ENCODE measurements around the gene LRBA.

The LRBA gene

DNA sequence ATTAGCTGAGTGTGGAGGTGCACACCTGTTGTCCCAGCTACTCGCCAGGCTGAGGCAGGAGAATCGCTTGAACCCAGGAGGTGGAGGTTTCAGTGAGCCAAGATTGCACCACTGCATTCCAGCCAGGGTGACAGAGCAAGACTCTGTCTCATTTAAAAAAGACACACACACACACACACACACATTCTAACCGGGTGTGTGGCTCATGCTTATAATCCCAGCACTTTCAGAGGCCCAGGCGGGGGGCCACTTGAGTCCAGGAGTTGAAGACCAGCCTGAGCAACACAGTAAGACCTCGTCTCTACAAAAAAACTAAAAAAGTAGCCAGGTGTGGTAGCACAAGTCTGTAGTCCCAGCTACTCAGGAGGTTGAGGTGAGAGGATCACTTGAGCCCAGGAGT, 152.3 kb downstream of the LRBA start:
- Histone ChIP-seq H3K9me3 (ENCODE audit: control insufficient read depth in 2 of 2, low read length in 2 of 2) (no peaks in the 10 kb centered on the region), H3K27me3 (ENCODE audit: control insufficient read depth in 2 of 2, insufficient read depth in 2 of 2, low read length in 2 of 2) (no peaks in the 10 kb centered on the region), H3K27ac (ENCODE audit: low read depth in 2 of 2, low read length in 2 of 2) (no peak overlapping the region), H3K4me1 (ENCODE audit: control insufficient read depth in 2 of 2, insufficient read depth in 2 of 2, low read length in 2 of 2) (no peaks in the 10 kb centered on the region), H3K9ac (ENCODE audit: low read depth in 1 of 2, low read length in 2 of 2) (no peak overlapping the region), H3K36me3 (ENCODE audit: control insufficient read depth in 2 of 2, insufficient read depth in 2 of 2, low read length in 2 of 2) (no peaks in the 10 kb centered on the region), H3K4me3 (ENCODE audit: low read length in 2 of 2) (no peak overlapping the region)

DNA sequence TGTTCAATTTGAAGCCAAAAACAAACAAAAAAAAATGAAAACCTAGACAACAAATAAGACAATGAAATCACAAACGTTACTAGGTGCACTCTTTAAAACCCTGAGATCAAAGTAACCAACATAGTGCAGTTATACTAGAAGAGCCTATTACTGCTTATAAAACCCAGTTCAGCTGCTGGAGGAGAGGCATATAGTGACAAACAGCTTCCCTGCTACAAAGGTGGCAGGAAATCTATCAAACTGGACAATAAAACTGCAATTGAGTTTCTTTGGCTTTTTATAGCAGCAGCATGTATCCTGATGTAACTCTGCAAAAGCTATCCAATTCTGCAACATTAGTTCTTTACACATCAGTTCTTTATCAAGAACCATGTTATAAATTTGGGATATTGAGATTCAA, 155.6 kb downstream of the LRBA start:
- Histone ChIP-seq H3K27me3 (ENCODE audit: control insufficient read depth in 2 of 2, insufficient read depth in 2 of 2, low read length in 2 of 2) (no peaks in the 10 kb centered on the region), H3K4me3 (ENCODE audit: low read length in 2 of 2) (no peak overlapping the region), H3K27ac (ENCODE audit: low read depth in 2 of 2, low read length in 2 of 2) (no peak overlapping the region), H3K36me3 (ENCODE audit: control insufficient read depth in 2 of 2, insufficient read depth in 2 of 2, low read length in 2 of 2) (no peaks in the 10 kb centered on the region), H3K9me3 (ENCODE audit: control insufficient read depth in 2 of 2, low read length in 2 of 2) (no peaks in the 10 kb centered on the region), H3K4me1 (ENCODE audit: control insufficient read depth in 2 of 2, insufficient read depth in 2 of 2, low read length in 2 of 2) (no peaks in the 10 kb centered on the region), H3K9ac (ENCODE audit: low read depth in 1 of 2, low read length in 2 of 2) (no peak overlapping the region)

DNA sequence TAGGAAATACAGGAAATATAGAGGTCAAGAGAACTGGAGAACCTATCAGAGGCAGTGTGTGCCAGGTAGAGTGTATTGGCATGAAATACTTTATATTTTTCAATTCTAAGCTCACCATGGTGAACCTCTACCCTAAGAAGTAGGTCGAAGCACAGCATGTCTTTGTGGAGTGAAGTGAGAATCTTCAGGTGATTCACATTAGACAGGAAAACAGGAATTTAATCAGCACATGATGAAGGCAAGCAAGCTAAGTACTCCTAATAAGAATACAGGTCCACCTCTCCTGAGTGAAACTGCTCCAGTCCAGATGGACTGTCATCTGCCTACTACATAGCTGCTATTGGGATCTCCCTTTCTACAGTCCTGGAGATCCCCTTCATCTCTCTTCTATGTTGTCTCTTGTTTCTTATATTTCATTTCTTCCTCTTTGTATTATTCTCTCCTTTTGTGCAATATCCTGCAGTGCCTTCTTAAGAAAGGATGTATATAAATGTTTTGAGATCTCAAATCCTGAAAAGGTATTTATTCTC, 159.0 kb downstream of the LRBA start:
- Histone ChIP-seq H3K9me3 (ENCODE audit: control insufficient read depth in 2 of 2, low read length in 2 of 2) (no peaks in the 10 kb centered on the region), H3K9ac (ENCODE audit: low read depth in 1 of 2, low read length in 2 of 2) (no peak overlapping the region), H3K4me1 (ENCODE audit: control insufficient read depth in 2 of 2, insufficient read depth in 2 of 2, low read length in 2 of 2) (no peaks in the 10 kb centered on the region), H3K27me3 (ENCODE audit: control insufficient read depth in 2 of 2, insufficient read depth in 2 of 2, low read length in 2 of 2) (no peaks in the 10 kb centered on the region), H3K27ac (ENCODE audit: low read depth in 2 of 2, low read length in 2 of 2) (no peak overlapping the region), H3K4me3 (ENCODE audit: low read length in 2 of 2) (no peak overlapping the region), H3K36me3 (ENCODE audit: control insufficient read depth in 2 of 2, insufficient read depth in 2 of 2, low read length in 2 of 2) (peaks cover 4 to 13% of the 10 kb centered on the region in 2 donors)

DNA sequence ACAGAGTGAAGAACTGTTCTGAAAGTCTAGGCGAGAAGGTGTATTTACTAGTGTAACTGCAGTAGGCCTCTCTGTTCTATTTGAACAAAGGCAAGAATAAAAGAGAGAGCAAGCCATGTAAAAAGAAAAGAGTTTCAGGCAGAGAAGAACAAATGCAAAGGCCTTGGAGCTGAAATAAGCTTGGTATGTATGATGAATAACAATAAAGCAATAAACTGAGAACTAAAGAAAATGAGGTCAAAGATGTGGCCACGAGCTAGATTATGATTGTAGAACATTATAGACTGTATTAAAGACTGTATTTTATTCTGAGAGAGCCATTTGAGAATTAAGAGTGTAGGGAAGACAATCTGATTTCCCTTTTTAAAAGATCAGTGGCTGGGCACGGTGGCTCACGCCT, 160.5 kb downstream of the LRBA start:
- no peak overlapping the region for H3K9ac ChIP-seq (ENCODE audit: low read depth in 1 of 2, low read length in 2 of 2)
- no peaks in the 10 kb centered on the region for H3K9me3 ChIP-seq (ENCODE audit: control insufficient read depth in 2 of 2, low read length in 2 of 2)
- no peaks in the 10 kb centered on the region for H3K4me1 ChIP-seq (ENCODE audit: control insufficient read depth in 2 of 2, insufficient read depth in 2 of 2, low read length in 2 of 2)
- H3K27me3 ChIP-seq (ENCODE audit: control insufficient read depth in 2 of 2, insufficient read depth in 2 of 2, low read length in 2 of 2): no peaks in the 10 kb centered on the region
- peaks cover 8 to 15% of the 10 kb centered on the region in 2 donors for H3K36me3 ChIP-seq (ENCODE audit: control insufficient read depth in 2 of 2, insufficient read depth in 2 of 2, low read length in 2 of 2)
- H3K4me3 ChIP-seq (ENCODE audit: low read length in 2 of 2): no peak overlapping the region
- no peak overlapping the region for H3K27ac ChIP-seq (ENCODE audit: low read depth in 2 of 2, low read length in 2 of 2)

DNA sequence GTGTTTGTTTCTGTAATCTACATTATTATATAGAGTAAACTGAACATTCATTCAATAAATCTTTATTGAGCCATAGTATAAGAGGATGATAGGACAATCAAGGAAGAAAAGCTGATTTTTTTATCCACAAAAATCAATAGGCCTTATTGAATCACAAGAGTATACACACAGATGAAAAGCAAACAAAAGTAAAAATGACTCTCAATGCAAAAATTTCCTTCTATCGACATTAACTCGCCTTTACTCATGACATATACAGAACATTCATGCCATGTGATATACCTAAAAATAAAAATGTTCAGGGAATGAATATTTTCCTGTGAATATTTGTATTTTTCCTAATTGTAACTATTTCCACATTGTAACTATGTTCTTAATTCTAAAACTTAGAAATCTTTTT, 161.2 kb downstream of the LRBA start:
- Histone ChIP-seq H3K4me3 (ENCODE audit: low read length in 2 of 2) (no peak overlapping the region), H3K36me3 (ENCODE audit: control insufficient read depth in 2 of 2, insufficient read depth in 2 of 2, low read length in 2 of 2) (peaks cover 13 to 22% of the 10 kb centered on the region in 2 donors), H3K27ac (ENCODE audit: low read depth in 2 of 2, low read length in 2 of 2) (no peak overlapping the region), H3K27me3 (ENCODE audit: control insufficient read depth in 2 of 2, insufficient read depth in 2 of 2, low read length in 2 of 2) (no peaks in the 10 kb centered on the region), H3K9me3 (ENCODE audit: control insufficient read depth in 2 of 2, low read length in 2 of 2) (no peaks in the 10 kb centered on the region), H3K4me1 (ENCODE audit: control insufficient read depth in 2 of 2, insufficient read depth in 2 of 2, low read length in 2 of 2) (no peaks in the 10 kb centered on the region), H3K9ac (ENCODE audit: low read depth in 1 of 2, low read length in 2 of 2) (no peak overlapping the region)

DNA sequence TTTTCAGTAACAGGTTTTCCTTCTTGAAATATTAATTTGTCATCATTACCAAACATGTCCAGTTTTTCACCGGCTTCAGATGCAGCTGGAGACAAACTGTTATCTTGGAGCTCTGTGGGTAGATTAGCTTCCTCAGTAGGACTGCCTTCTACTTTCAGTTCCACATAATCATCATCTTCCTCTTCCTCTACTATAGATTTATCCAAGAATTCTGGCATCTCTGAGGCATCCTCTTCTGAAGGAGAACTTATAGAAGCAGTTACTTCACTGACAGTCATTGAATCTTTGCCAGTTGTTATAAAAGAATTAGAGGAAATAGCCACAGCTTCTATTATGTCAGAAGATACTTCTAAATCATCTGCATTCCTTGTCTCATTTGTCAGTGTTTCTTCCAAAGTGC, 162.9 kb downstream of the LRBA start:
- no peak overlapping the region for H3K4me3 ChIP-seq (ENCODE audit: low read length in 2 of 2)
- H3K27ac ChIP-seq (ENCODE audit: low read depth in 2 of 2, low read length in 2 of 2): no peak overlapping the region
- H3K36me3 ChIP-seq (ENCODE audit: control insufficient read depth in 2 of 2, insufficient read depth in 2 of 2, low read length in 2 of 2): peaks cover 13 to 27% of the 10 kb centered on the region in 2 donors
- no peak overlapping the region for H3K9ac ChIP-seq (ENCODE audit: low read depth in 1 of 2, low read length in 2 of 2)
- no peaks in the 10 kb centered on the region for H3K4me1 ChIP-seq (ENCODE audit: control insufficient read depth in 2 of 2, insufficient read depth in 2 of 2, low read length in 2 of 2)
- H3K9me3 ChIP-seq (ENCODE audit: control insufficient read depth in 2 of 2, low read length in 2 of 2): no peaks in the 10 kb centered on the region
- no peaks in the 10 kb centered on the region for H3K27me3 ChIP-seq (ENCODE audit: control insufficient read depth in 2 of 2, insufficient read depth in 2 of 2, low read length in 2 of 2)

DNA sequence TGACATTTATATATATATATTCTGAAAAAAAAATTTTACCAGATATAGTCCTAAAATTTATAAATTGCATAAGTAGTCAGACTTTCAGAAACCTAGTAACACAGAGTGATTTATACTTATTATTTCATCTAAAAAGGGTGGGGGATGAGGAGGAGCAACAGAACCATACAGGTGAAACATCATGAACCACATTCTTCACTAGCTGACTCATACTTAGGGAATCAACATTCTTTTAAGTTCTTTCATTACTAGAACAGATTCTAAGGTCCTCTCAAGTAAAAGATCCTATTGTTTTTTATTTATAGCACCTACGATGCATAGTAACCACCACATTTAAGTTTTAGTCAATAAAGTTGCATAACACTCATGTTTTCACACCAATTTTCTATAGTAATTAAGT, 166.1 kb downstream of the LRBA start:
- no peak overlapping the region for H3K27ac ChIP-seq (ENCODE audit: low read depth in 2 of 2, low read length in 2 of 2)
- H3K4me3 ChIP-seq (ENCODE audit: low read length in 2 of 2): no peak overlapping the region
- H3K9me3 ChIP-seq (ENCODE audit: control insufficient read depth in 2 of 2, low read length in 2 of 2): no peaks in the 10 kb centered on the region

DNA sequence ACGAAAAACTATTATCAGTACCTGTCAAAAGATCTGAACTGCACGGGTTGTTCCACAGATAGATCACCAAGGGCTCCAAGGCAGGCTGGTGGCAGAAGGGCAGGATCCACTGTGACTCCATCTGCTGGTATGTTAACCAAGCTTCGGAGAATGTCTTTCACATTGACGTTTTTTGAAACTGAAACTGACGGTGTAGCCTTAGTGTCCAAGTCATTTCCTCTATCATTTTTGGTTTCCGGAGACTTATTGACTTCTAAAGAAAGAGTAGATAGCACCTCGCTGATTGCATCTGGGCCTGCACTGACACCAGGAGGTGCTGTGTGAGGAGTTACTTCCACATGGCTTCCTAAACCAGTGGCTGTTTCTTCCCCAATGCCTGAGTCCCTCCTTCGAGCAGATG, 186.9 kb downstream of the LRBA start:
- Histone ChIP-seq H3K9me3 (ENCODE audit: control insufficient read depth in 2 of 2, low read length in 2 of 2) (no peaks in the 10 kb centered on the region), H3K9ac (ENCODE audit: low read depth in 1 of 2, low read length in 2 of 2) (no peak overlapping the region), H3K4me3 (ENCODE audit: low read length in 2 of 2) (no peak overlapping the region), H3K27me3 (ENCODE audit: control insufficient read depth in 2 of 2, insufficient read depth in 2 of 2, low read length in 2 of 2) (no peaks in the 10 kb centered on the region), H3K4me1 (ENCODE audit: control insufficient read depth in 2 of 2, insufficient read depth in 2 of 2, low read length in 2 of 2) (no peaks in the 10 kb centered on the region), H3K36me3 (ENCODE audit: control insufficient read depth in 2 of 2, insufficient read depth in 2 of 2, low read length in 2 of 2) (peaks cover 8 to 13% of the 10 kb centered on the region in 2 donors), H3K27ac (ENCODE audit: low read depth in 2 of 2, low read length in 2 of 2) (no peak overlapping the region)

More for the DNA sequence above, 166.1 kb downstream of the LRBA start:
- no peak overlapping the region for H3K9ac ChIP-seq (ENCODE audit: low read depth in 1 of 2, low read length in 2 of 2)
- peaks cover 13 to 27% of the 10 kb centered on the region in 2 donors for H3K36me3 ChIP-seq (ENCODE audit: control insufficient read depth in 2 of 2, insufficient read depth in 2 of 2, low read length in 2 of 2)
- H3K4me1 ChIP-seq (ENCODE audit: control insufficient read depth in 2 of 2, insufficient read depth in 2 of 2, low read length in 2 of 2): no peaks in the 10 kb centered on the region
- no peaks in the 10 kb centered on the region for H3K27me3 ChIP-seq (ENCODE audit: control insufficient read depth in 2 of 2, insufficient read depth in 2 of 2, low read length in 2 of 2)

DNA sequence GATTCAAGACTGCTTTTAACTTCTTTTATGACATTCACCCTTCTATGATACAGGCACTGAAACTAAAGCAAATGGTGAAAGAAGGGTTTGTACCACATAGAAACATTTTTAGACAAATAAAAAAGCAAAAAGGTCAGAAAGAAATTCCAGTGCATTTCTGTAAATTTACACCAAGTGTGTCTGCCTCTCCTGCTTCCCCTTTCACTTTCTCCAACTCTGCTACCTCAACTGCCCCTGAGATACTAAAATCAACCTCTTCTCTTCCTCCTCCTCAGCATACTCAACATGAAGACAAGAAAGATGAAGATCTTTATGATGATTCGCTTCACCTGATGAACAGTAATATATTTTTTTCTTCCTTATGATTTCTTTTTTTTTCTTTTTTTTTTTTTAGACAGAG, 187.9 kb downstream of the LRBA start:
- Histone ChIP-seq H3K27me3 (ENCODE audit: control insufficient read depth in 2 of 2, insufficient read depth in 2 of 2, low read length in 2 of 2) (no peaks in the 10 kb centered on the region), H3K27ac (ENCODE audit: low read depth in 2 of 2, low read length in 2 of 2) (no peak overlapping the region), H3K9me3 (ENCODE audit: control insufficient read depth in 2 of 2, low read length in 2 of 2) (no peaks in the 10 kb centered on the region), H3K4me1 (ENCODE audit: control insufficient read depth in 2 of 2, insufficient read depth in 2 of 2, low read length in 2 of 2) (no peaks in the 10 kb centered on the region), H3K4me3 (ENCODE audit: low read length in 2 of 2) (no peak overlapping the region), H3K9ac (ENCODE audit: low read depth in 1 of 2, low read length in 2 of 2) (no peak overlapping the region), H3K36me3 (ENCODE audit: control insufficient read depth in 2 of 2, insufficient read depth in 2 of 2, low read length in 2 of 2) (peaks cover 8 to 13% of the 10 kb centered on the region in 2 donors)

DNA sequence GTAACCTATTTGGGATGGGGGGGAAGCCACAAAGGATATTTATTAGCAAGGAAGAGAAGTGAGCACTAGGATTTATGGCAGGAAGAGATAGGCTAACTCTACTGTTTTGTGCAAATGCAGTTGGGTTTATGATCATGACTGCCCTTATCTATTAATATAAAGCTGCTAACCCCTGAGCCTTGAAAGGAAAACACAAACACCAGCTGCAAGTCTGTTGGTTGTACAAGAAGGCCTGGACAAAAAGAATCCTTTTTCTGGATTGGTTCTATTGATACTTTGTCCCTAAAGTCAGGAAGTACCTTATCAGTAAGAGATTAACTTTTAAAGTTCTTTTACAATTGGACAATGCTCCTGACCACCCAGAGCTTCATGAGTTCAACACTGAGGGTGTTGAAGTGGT, 188.8 kb downstream of the LRBA start:
- Histone ChIP-seq H3K27ac (ENCODE audit: low read depth in 2 of 2, low read length in 2 of 2) (no peak overlapping the region), H3K27me3 (ENCODE audit: control insufficient read depth in 2 of 2, insufficient read depth in 2 of 2, low read length in 2 of 2) (no peaks in the 10 kb centered on the region), H3K4me1 (ENCODE audit: control insufficient read depth in 2 of 2, insufficient read depth in 2 of 2, low read length in 2 of 2) (no peaks in the 10 kb centered on the region), H3K36me3 (ENCODE audit: control insufficient read depth in 2 of 2, insufficient read depth in 2 of 2, low read length in 2 of 2) (peaks cover 8 to 11% of the 10 kb centered on the region in 2 donors), H3K9ac (ENCODE audit: low read depth in 1 of 2, low read length in 2 of 2) (no peak overlapping the region), H3K9me3 (ENCODE audit: control insufficient read depth in 2 of 2, low read length in 2 of 2) (no peaks in the 10 kb centered on the region), H3K4me3 (ENCODE audit: low read length in 2 of 2) (no peak overlapping the region)

DNA sequence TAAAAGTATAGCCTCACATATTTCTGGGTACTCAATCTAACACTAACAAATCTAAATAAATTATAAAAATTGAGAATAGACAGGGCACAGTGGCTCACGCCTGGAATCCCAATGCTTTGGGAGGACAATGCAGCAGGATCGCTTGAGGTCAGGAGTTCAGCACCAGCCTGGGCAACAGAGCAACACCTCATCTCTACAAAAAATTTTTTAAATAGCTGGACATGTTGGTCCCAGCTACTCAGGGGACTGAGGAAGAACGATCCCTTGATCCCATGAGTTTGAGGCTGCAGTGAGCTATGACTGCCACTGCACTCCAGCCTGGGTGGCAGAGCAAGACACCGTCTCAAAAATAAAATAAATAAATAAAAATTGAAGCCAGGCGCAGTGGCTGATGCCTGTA, 192.7 kb downstream of the LRBA start:
- H3K9me3 ChIP-seq (ENCODE audit: control insufficient read depth in 2 of 2, low read length in 2 of 2): no peaks in the 10 kb centered on the region
- H3K9ac ChIP-seq (ENCODE audit: low read depth in 1 of 2, low read length in 2 of 2): no peak overlapping the region
- no peaks in the 10 kb centered on the region for H3K27me3 ChIP-seq (ENCODE audit: control insufficient read depth in 2 of 2, insufficient read depth in 2 of 2, low read length in 2 of 2)
- H3K4me3 ChIP-seq (ENCODE audit: low read length in 2 of 2): no peak overlapping the region
- H3K4me1 ChIP-seq (ENCODE audit: control insufficient read depth in 2 of 2, insufficient read depth in 2 of 2, low read length in 2 of 2): no peaks in the 10 kb centered on the region
- peaks cover 0 to 2% of the 10 kb centered on the region in 2 donors for H3K36me3 ChIP-seq (ENCODE audit: control insufficient read depth in 2 of 2, insufficient read depth in 2 of 2, low read length in 2 of 2)
- no peak overlapping the region for H3K27ac ChIP-seq (ENCODE audit: low read depth in 2 of 2, low read length in 2 of 2)
